Activated T-helper 1 cell treated with anti-CD3 and anti-CD28 coated beads, Interleukin-12 subunit alpha, Interleukin-12 subunit beta, Interleukin-2, Interleukin-4 antibody, amounts not matched to agents 30 ng/mL and 10 ng/mL and 1 ng/mL, durations not matched to agents 14 hours and 24 hours and 36 hours (primary cell): Measurements from ENCODE around the gene TRPM2. TPM values are rescaled to one million over a fixed set of nuclear protein-coding genes. Genes with fewer than 3 reads are reported as not detected.

Experiments
- DNase-seq: peaks from one replicate; pipeline ENCODE4 v3.0.0; 2021; ENCODE audit warnings: low spot score
- H3K27ac Mint-ChIP-seq: one replicate; pipeline ENCODE4 v1.8.0; 2021; ENCODE audit warnings: mild to moderate bottlenecking, mixed read lengths
- H3K27me3 Mint-ChIP-seq: one replicate; pipeline ENCODE4 v1.8.0; 2022; ENCODE audit warnings: mild to moderate bottlenecking, moderate library complexity, mixed read lengths; ENCODE audit not compliant: insufficient read depth
- H3K36me3 Mint-ChIP-seq: one replicate; pipeline ENCODE4 v1.8.0; 2021; ENCODE audit warnings: low read depth, mixed read lengths
- H3K4me1 Mint-ChIP-seq: one replicate; pipeline ENCODE4 v1.8.0; 2021; ENCODE audit warnings: low read depth, mixed read lengths
- H3K4me3 Mint-ChIP-seq: one replicate; pipeline ENCODE4 v1.8.0; 2021; ENCODE audit warnings: mild to moderate bottlenecking, moderate library complexity, mixed read lengths
- H3K9me3 Mint-ChIP-seq: one replicate; pipeline ENCODE4 v1.8.0; 2021; ENCODE audit warnings: mixed read lengths
- intact Hi-C: fragments of 100-400 bp; cut with micrococcal nuclease; formaldehyde crosslinking; loops from one replicate; pipeline ENCODE4 v1.15.1; 2024
- total RNA-seq: library from RNA; stranded (reverse); gene quantifications from 2 replicates; pipeline ENCODE4 v1.2.3, GENCODE V29; 2022

Gene TRPM2
- 11.6 and 15.2 TPM in 2 replicates for total RNA-seq

- Mint-ChIP-seq H3K9me3 (no peaks in the 10 kb centered on the region), H3K36me3 (peaks cover 11% of the 10 kb centered on the region), H3K27ac (peak within 1 kb of the TSS; percentile 88), H3K4me3 (peak within 1 kb of the TSS; percentile 81), H3K27me3 (peaks cover 19% of the 10 kb centered on the region), H3K4me1 (peaks cover 50% of the 10 kb centered on the region)
- intact Hi-C loops, result loop anchor here (5.0 kb wide), 1 partner anchor 124 kb away; no protein-coding TSS in a partner anchor
- peak; percentile 24 for DNase-seq
Measured at GRCh38 chr21:44353191-44353970, at the start of gene TRPM2. TSS of gene TRPM2 (plus strand) at chr21:44353621. CDS start at chr21:44353701, 80 bp downstream.

GRCh38 chr21:44304011-44304616, 49.3 kb upstream of the TRPM2 start:
- intact Hi-C loops, result no loop called here
- no peaks in the 10 kb centered on the region for H3K9me3 Mint-ChIP-seq
- DNase-seq, result no peak
- peaks cover 11% of the 10 kb centered on the region for H3K36me3 Mint-ChIP-seq
- H3K4me3 Mint-ChIP-seq, result no peak overlapping the region
- H3K4me1 Mint-ChIP-seq, result peaks cover 27% of the 10 kb centered on the region
- no peaks in the 10 kb centered on the region for H3K27me3 Mint-ChIP-seq
- H3K27ac Mint-ChIP-seq, result no peak overlapping the region

- H3K4me1 Mint-ChIP-seq, result peaks cover 24% of the 10 kb centered on the region
- DNase-seq, result no peak
- H3K27me3 Mint-ChIP-seq, result no peaks in the 10 kb centered on the region
- H3K36me3 Mint-ChIP-seq, result peaks cover 11% of the 10 kb centered on the region
- peak overlapping the region; percentile 23 for H3K4me3 Mint-ChIP-seq
- intact Hi-C loops, result no loop called here
- no peaks in the 10 kb centered on the region for H3K9me3 Mint-ChIP-seq
- peak overlapping the region; percentile 84 for H3K27ac Mint-ChIP-seq
Measured at GRCh38 chr21:44304877-44305293, 48.5 kb upstream of the TRPM2 start.

GRCh38 chr21:44305691-44306090, 47.7 kb upstream of the TRPM2 start:
- no peak for DNase-seq
- Mint-ChIP-seq H3K27me3 (no peaks in the 10 kb centered on the region), H3K36me3 (peaks cover 11% of the 10 kb centered on the region), H3K27ac (no peak overlapping the region), H3K4me1 (peaks cover 24% of the 10 kb centered on the region), H3K4me3 (no peak overlapping the region), H3K9me3 (no peaks in the 10 kb centered on the region)
- intact Hi-C loops, result no loop called here

- H3K36me3 Mint-ChIP-seq, result peaks cover 15% of the 10 kb centered on the region
- no peaks in the 10 kb centered on the region for H3K27me3 Mint-ChIP-seq
- no peaks in the 10 kb centered on the region for H3K9me3 Mint-ChIP-seq
- H3K4me3 Mint-ChIP-seq, result no peak overlapping the region
- H3K27ac Mint-ChIP-seq, result no peak overlapping the region
- DNase-seq, result no peak
- H3K4me1 Mint-ChIP-seq, result peaks cover 21% of the 10 kb centered on the region
- intact Hi-C loops, result no loop called here
Measured at GRCh38 chr21:44306936-44307704, 46.3 kb upstream of the TRPM2 start.

- Mint-ChIP-seq H3K9me3 (no peaks in the 10 kb centered on the region), H3K27me3 (no peaks in the 10 kb centered on the region), H3K4me3 (no peak overlapping the region), H3K27ac (no peak overlapping the region), H3K36me3 (peaks cover 11% of the 10 kb centered on the region), H3K4me1 (no peaks in the 10 kb centered on the region)
- intact Hi-C loops, result no loop called here
- DNase-seq, result no peak
Measured at GRCh38 chr21:44310628-44311507, 42.6 kb upstream of the TRPM2 start.

GRCh38 chr21:44312089-44312488, 41.3 kb upstream of the TRPM2 start:
- H3K27me3 Mint-ChIP-seq, result no peaks in the 10 kb centered on the region
- intact Hi-C loops, result no loop called here
- H3K4me1 Mint-ChIP-seq, result no peaks in the 10 kb centered on the region
- H3K9me3 Mint-ChIP-seq, result no peaks in the 10 kb centered on the region
- H3K36me3 Mint-ChIP-seq, result peaks cover 16% of the 10 kb centered on the region
- no peak for DNase-seq
- no peak overlapping the region for H3K27ac Mint-ChIP-seq
- no peak overlapping the region for H3K4me3 Mint-ChIP-seq

GRCh38 chr21:44312716-44313115, 40.7 kb upstream of the TRPM2 start:
- no peaks in the 10 kb centered on the region for H3K9me3 Mint-ChIP-seq
- no peaks in the 10 kb centered on the region for H3K27me3 Mint-ChIP-seq
- H3K4me3 Mint-ChIP-seq, result no peak overlapping the region
- H3K4me1 Mint-ChIP-seq, result no peaks in the 10 kb centered on the region
- no peak for DNase-seq
- no peak overlapping the region for H3K27ac Mint-ChIP-seq
- H3K36me3 Mint-ChIP-seq, result peaks cover 16% of the 10 kb centered on the region
- intact Hi-C loops, result no loop called here

GRCh38 chr21:44313451-44313850, 40.0 kb upstream of the TRPM2 start:
- Mint-ChIP-seq H3K27ac (no peak overlapping the region), H3K4me3 (no peak overlapping the region), H3K27me3 (no peaks in the 10 kb centered on the region), H3K4me1 (no peaks in the 10 kb centered on the region), H3K36me3 (peaks cover 11% of the 10 kb centered on the region), H3K9me3 (no peaks in the 10 kb centered on the region)
- intact Hi-C loops, result no loop called here
- DNase-seq, result no peak

GRCh38 chr21:44314128-44314527, 39.3 kb upstream of the TRPM2 start:
- H3K4me1 Mint-ChIP-seq, result no peaks in the 10 kb centered on the region
- peaks cover 11% of the 10 kb centered on the region for H3K36me3 Mint-ChIP-seq
- H3K9me3 Mint-ChIP-seq, result no peaks in the 10 kb centered on the region
- no peak overlapping the region for H3K4me3 Mint-ChIP-seq
- DNase-seq, result no peak
- intact Hi-C loops, result no loop called here
- no peak overlapping the region for H3K27ac Mint-ChIP-seq
- H3K27me3 Mint-ChIP-seq, result no peaks in the 10 kb centered on the region

GRCh38 chr21:44314561-44314960, 38.9 kb upstream of the TRPM2 start:
- no peak for DNase-seq
- intact Hi-C loops, result no loop called here
- Mint-ChIP-seq H3K27ac (no peak overlapping the region), H3K27me3 (no peaks in the 10 kb centered on the region), H3K4me3 (no peak overlapping the region), H3K9me3 (no peaks in the 10 kb centered on the region), H3K36me3 (peaks cover 11% of the 10 kb centered on the region), H3K4me1 (no peaks in the 10 kb centered on the region)

GRCh38 chr21:44315691-44316203, 37.7 kb upstream of the TRPM2 start:
- Mint-ChIP-seq H3K27ac (no peak overlapping the region), H3K27me3 (no peaks in the 10 kb centered on the region), H3K36me3 (peaks cover 11% of the 10 kb centered on the region), H3K4me1 (no peaks in the 10 kb centered on the region), H3K9me3 (no peaks in the 10 kb centered on the region), H3K4me3 (no peak overlapping the region)
- intact Hi-C loops, result no loop called here
- no peak for DNase-seq
